ENCODE measurements around the gene C1orf210. TPM values are rescaled to one million over a fixed set of nuclear protein-coding genes. Genes with fewer than 3 reads are reported as not detected.

C1orf210 gene
- total and polyA plus RNA-seq, 9 of the 15 experiments (the other 6 are each of a cell fraction or from before 2014, with no cell fraction given), result 0.21 TPM; not detected in 8

- TF ChIP-seq ATF3 (IDR thresholded peaks at IDR 0.05) (peak; percentile 78), ATF3 (CRISPR knock-in tag; conservative IDR thresholded peaks at IDR 0.05) (no peak), CTBP1 (IDR thresholded peaks at IDR 0.05; ENCODE audit: borderline replicate concordance) (peak; percentile 65; the same call in 1 of the 2 replicates), NCOA2 (IDR thresholded peaks at IDR 0.05; ENCODE audit: partially characterized antibody in 2 of 2) (no peak), ATF4 (CRISPR knock-in tag; IDR thresholded peaks at IDR 0.05) (0 out of 2 replicates have a peak, but pooled peaks have one; percentile 60), HNRNPL (IDR thresholded peaks at IDR 0.05; ENCODE audit: low read depth, low read length) (no peak), HLTF (IDR thresholded peaks at IDR 0.05) (no peak), ELF2 (CRISPR knock-in tag; IDR thresholded peaks at IDR 0.05) (0 out of 2 replicates have a peak, but pooled peaks have one; percentile 25), CXXC5 (CRISPR knock-in tag; IDR thresholded peaks at IDR 0.05) (peak; percentile 45; the same call in 1 of the 2 replicates), THRAP3 (IDR thresholded peaks at IDR 0.05; ENCODE audit: borderline replicate concordance) (no peak), KDM1A (IDR thresholded peaks at IDR 0.05) (no peak)
- TF ChIP-seq, protein P1, sequence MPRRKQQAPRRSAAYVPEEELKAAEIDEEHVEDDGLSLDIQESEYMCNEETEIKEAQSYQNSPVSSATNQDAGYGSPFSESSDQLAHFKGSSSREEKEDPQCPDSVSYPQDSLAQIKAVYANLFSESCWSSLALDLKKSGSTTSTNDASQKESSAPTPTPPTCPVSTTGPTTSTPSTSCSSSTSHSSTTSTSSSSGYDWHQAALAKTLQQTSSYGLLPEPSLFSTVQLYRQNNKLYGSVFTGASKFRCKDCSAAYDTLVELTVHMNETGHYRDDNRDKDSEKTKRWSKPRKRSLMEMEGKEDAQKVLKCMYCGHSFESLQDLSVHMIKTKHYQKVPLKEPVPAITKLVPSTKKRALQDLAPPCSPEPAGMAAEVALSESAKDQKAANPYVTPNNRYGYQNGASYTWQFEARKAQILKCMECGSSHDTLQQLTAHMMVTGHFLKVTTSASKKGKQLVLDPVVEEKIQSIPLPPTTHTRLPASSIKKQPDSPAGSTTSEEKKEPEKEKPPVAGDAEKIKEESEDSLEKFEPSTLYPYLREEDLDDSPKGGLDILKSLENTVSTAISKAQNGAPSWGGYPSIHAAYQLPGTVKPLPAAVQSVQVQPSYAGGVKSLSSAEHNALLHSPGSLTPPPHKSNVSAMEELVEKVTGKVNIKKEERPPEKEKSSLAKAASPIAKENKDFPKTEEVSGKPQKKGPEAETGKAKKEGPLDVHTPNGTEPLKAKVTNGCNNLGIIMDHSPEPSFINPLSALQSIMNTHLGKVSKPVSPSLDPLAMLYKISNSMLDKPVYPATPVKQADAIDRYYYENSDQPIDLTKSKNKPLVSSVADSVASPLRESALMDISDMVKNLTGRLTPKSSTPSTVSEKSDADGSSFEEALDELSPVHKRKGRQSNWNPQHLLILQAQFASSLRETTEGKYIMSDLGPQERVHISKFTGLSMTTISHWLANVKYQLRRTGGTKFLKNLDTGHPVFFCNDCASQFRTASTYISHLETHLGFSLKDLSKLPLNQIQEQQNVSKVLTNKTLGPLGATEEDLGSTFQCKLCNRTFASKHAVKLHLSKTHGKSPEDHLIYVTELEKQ (CRISPR knock-in tag; IDR thresholded peaks at IDR 0.05), result no peak
- TF ChIP-seq, protein P2, sequence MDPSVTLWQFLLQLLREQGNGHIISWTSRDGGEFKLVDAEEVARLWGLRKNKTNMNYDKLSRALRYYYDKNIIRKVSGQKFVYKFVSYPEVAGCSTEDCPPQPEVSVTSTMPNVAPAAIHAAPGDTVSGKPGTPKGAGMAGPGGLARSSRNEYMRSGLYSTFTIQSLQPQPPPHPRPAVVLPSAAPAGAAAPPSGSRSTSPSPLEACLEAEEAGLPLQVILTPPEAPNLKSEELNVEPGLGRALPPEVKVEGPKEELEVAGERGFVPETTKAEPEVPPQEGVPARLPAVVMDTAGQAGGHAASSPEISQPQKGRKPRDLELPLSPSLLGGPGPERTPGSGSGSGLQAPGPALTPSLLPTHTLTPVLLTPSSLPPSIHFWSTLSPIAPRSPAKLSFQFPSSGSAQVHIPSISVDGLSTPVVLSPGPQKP (CRISPR knock-in tag; IDR thresholded peaks at IDR 0.05), result no peak
- TF ChIP-seq, protein P3, sequence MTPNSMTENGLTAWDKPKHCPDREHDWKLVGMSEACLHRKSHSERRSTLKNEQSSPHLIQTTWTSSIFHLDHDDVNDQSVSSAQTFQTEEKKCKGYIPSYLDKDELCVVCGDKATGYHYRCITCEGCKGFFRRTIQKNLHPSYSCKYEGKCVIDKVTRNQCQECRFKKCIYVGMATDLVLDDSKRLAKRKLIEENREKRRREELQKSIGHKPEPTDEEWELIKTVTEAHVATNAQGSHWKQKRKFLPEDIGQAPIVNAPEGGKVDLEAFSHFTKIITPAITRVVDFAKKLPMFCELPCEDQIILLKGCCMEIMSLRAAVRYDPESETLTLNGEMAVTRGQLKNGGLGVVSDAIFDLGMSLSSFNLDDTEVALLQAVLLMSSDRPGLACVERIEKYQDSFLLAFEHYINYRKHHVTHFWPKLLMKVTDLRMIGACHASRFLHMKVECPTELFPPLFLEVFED (CRISPR knock-in tag; conservative IDR thresholded peaks at IDR 0.05), result no peak
- TF ChIP-seq, protein P4, sequence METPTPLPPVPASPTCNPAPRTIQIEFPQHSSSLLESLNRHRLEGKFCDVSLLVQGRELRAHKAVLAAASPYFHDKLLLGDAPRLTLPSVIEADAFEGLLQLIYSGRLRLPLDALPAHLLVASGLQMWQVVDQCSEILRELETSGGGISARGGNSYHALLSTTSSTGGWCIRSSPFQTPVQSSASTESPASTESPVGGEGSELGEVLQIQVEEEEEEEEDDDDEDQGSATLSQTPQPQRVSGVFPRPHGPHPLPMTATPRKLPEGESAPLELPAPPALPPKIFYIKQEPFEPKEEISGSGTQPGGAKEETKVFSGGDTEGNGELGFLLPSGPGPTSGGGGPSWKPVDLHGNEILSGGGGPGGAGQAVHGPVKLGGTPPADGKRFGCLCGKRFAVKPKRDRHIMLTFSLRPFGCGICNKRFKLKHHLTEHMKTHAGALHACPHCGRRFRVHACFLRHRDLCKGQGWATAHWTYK (CRISPR knock-in tag; IDR thresholded peaks at IDR 0.05), result no peak
Observed at GRCh38 chr1:43274125-43274803, 11.1 kb downstream of the C1orf210 start (continued).
